ENCODE data around the gene GAB1. TPM values are rescaled to one million over a fixed set of nuclear protein-coding genes. Genes with fewer than 3 reads are reported as not detected.
A peak's percentile ranks its signal among the peaks of the same experiment; 100 is the strongest.

GAB1 gene
- polyA plus RNA-seq, 6 donors from 2014 or later, result 4.3 to 14.5 (median 7.5) TPM

DNA sequence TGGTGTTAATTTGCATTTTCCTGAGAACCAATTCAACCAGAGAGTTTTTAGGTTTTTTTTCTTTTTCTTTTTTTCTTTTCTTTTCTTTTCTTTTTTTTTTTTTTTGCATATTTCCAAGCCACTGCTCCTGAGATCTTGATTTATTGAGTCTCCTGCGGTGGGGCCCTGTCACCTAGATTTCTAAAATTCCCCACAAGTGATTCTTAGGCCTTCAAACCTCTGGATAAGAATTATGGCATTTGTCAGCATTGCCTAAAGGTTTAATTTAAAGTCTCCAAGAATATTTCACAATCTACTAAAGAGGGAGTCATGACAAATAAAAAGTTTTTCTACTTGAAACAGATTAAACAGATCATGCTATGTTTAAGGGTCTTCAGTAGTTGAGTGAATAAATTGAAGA, 84.9 kb downstream of the GAB1 start:
- DNase-seq (no peak), ATAC-seq (ENCODE audit: low read depth in 2 of 2) (no peak)
- H3K9me3 Mint-ChIP-seq, result peaks cover 0 to 4% (median 2%) of the 10 kb centered on the region in 7 donors
- no peaks in the 10 kb centered on the region for H3K27me3 Mint-ChIP-seq
- H3K4me3 Mint-ChIP-seq, result peak overlapping the region in 1 of 8 donors; percentile 74
- H3K27ac Mint-ChIP-seq, result peak overlapping the region in 4 of 6 donors; percentile 70 to 90 (median 80)
- peaks cover 24 to 52% (median 38%) of the 10 kb centered on the region in 3 donors for H3K4me1 Mint-ChIP-seq
- peaks cover 0 to 3% of the 10 kb centered on the region in 2 donors for H3K36me3 Mint-ChIP-seq

DNA sequence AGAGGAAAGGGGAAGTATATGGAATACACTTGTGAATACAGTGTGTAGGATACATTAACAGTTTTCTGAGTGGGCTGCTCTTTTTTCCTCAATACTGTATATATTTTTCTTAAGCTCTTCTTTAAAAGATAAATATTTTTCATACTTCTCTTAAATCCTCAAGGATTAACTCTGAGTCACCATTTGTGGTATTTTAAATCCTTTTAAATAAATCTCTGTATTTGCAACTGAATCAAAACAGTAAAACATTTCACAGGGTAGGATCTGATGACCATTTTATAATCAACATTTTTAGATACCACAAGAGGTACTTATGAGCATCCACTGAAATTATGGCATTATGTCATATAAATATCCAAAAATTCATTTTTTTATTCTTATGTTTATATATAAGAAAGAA, 87.6 kb downstream of the GAB1 start:
- H3K9me3 Mint-ChIP-seq, result peaks cover 0 to 18% (median 12%) of the 10 kb centered on the region in 7 donors
- no peak for ATAC-seq (ENCODE audit: low read depth in 2 of 2)
- no peak overlapping the region for H3K27ac Mint-ChIP-seq
- H3K27me3 Mint-ChIP-seq, result no peaks in the 10 kb centered on the region
- DNase-seq, result no peak
- peaks cover 0 to 3% of the 10 kb centered on the region in 2 donors for H3K36me3 Mint-ChIP-seq
- no peak overlapping the region for H3K4me3 Mint-ChIP-seq
- H3K4me1 Mint-ChIP-seq, result peaks cover 4 to 33% (median 22%) of the 10 kb centered on the region in 3 donors

DNA sequence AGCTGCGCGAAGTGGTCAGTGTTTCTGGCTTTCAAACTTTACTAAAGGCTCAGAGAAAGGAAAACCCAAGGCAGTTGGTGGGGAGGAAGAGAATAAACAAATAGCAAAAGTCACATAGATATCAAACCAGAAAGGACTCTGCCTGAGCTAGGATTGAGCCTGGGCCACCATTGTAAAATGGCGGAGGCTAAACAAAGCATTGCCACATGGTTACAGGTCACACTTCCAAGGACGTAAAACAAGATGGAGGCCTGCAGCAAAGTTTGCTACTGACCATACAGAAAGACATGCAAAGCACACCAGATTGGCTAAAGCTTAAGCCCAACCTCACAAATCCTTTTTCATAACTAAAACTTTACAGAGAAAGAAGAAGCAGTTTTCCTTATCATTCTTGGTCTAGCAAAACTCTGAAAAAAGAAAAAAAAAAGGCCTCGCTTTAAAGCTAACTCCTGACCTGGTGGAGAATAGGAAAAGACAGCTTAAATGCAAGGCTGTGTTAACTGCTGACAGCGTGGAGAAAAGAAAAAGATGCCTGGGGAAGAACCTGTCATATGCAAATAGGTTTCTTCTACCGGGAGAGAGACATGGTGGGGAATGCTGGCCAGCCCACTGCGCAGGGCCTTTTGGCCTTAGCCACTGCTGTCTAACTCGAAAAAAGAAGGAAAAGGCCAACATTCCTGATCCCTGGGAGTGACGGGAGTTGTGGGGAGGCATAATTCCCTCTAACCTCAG, 95.0 kb downstream of the GAB1 start:
- peak overlapping the region in 1 of 6 donors; percentile 46 for H3K27ac Mint-ChIP-seq
- peaks cover 0 to 25% of the 10 kb centered on the region in 2 donors for H3K36me3 Mint-ChIP-seq
- DNase-seq (no peak), ATAC-seq (ENCODE audit: low read depth in 2 of 2) (no peak)
- H3K4me3 Mint-ChIP-seq, result no peak overlapping the region
- peaks cover 0 to 4% (median 0%) of the 10 kb centered on the region in 3 donors for H3K4me1 Mint-ChIP-seq
- peaks cover 4 to 44% (median 19%) of the 10 kb centered on the region in 7 donors for H3K9me3 Mint-ChIP-seq
- no peaks in the 10 kb centered on the region for H3K27me3 Mint-ChIP-seq

DNA sequence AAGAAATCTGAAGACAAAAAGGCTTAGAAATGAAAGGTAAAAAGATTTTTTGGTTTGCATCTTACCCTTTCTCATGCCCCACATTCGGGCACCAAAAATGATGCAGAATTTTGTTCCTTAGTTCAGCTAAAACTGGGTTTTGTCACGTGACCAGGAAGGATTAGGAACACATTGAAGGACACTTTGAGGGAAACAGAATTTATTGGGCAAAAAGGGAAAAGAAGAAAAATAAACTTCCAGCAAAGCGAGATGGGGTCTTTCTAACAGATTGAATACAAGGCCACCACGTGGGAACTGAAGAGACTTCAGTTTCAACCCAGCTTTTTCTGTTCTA, 95.5 kb downstream of the GAB1 start:
- H3K27ac Mint-ChIP-seq, result no peak overlapping the region
- H3K36me3 Mint-ChIP-seq, result peaks cover 0 to 29% of the 10 kb centered on the region in 2 donors
- H3K4me1 Mint-ChIP-seq, result peaks cover 0 to 4% (median 0%) of the 10 kb centered on the region in 3 donors
- H3K4me3 Mint-ChIP-seq, result no peak overlapping the region
- DNase-seq, result no peak
- H3K9me3 Mint-ChIP-seq, result peaks cover 4 to 44% (median 19%) of the 10 kb centered on the region in 7 donors
- ATAC-seq (ENCODE audit: low read depth in 2 of 2), result no peak
- no peaks in the 10 kb centered on the region for H3K27me3 Mint-ChIP-seq

DNA sequence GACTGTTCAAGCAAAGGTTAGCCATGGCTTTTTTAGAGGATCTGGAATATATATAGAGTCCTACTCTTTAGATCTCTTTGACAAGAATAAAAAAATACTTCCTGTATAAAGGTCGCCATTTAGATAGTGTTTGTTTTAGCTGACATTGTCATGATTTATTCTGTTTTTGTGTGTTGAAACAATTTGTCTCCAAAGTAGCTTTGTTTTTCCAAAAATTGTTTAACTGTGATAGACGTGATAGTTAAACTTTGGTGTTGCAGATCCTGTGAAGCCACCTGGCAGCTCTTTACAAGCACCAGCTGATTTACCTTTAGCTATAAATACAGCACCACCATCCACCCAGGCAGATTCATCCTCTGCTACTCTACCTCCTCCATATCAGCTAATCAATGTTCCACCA, 96.6 kb downstream of the GAB1 start:
- no peaks in the 10 kb centered on the region for H3K27me3 Mint-ChIP-seq
- peaks cover 0 to 7% (median 0%) of the 10 kb centered on the region in 3 donors for H3K4me1 Mint-ChIP-seq
- no peak for ATAC-seq (ENCODE audit: low read depth in 2 of 2)
- peaks cover 0 to 35% of the 10 kb centered on the region in 2 donors for H3K36me3 Mint-ChIP-seq
- no peak overlapping the region for H3K4me3 Mint-ChIP-seq
- no peak for DNase-seq
- H3K9me3 Mint-ChIP-seq, result peaks cover 4 to 41% (median 15%) of the 10 kb centered on the region in 7 donors
- H3K27ac Mint-ChIP-seq, result peak overlapping the region in 1 of 6 donors; percentile 33

DNA sequence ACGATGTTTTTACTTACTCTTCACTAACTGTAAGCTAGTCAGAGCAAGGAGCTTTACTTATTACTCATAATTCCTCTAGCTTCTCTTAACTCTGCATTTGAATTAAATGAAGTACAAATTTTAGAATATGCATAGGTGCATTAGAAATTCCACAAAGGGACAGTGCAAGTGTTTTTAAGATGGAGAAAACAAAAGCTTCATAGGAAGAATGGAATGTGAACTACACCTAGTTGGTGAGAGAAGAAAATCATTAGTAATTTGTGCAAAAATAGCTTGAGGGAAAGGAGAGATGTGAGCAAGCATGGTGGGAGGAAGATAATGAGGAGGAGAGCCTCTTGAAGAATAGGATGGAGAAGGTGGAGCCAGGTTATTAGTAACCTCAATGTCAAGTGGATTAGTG, 99.3 kb downstream of the GAB1 start:
- Mint-ChIP-seq H3K36me3 (peaks cover 0 to 45% of the 10 kb centered on the region in 2 donors), H3K4me1 (peaks cover 0 to 7% (median 0%) of the 10 kb centered on the region in 3 donors), H3K27me3 (no peaks in the 10 kb centered on the region), H3K9me3 (peaks cover 1 to 19% (median 6%) of the 10 kb centered on the region in 7 donors), H3K4me3 (no peak overlapping the region), H3K27ac (peak overlapping the region in 2 of 6 donors; percentile 9 to 34)
- ATAC-seq (ENCODE audit: low read depth in 2 of 2) (no peak), DNase-seq (no peak)

DNA sequence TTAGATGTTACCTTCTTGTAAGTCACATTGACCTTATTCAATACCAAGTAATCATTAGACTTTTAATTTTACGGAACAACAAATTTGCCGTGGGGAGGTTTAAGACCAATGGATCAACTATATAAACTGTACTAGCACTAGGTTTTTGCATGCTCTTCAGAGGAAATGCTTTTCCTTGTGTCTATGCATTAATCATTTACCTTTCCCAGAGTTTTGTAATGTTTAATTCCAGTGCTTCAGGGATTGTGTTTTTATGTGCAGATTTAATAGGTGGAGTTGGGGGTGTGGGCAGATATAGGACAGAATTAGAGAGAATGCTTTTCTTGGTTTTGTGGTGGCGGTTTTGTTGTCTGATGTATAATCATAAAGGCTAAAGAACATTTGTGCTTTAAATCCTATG, 100.8 kb downstream of the GAB1 start:
- peaks cover 0 to 8% (median 0%) of the 10 kb centered on the region in 7 donors for H3K9me3 Mint-ChIP-seq
- H3K36me3 Mint-ChIP-seq, result peaks cover 0 to 32% of the 10 kb centered on the region in 2 donors
- peaks cover 3 to 7% (median 6%) of the 10 kb centered on the region in 3 donors for H3K4me1 Mint-ChIP-seq
- ATAC-seq (ENCODE audit: low read depth in 2 of 2) (no peak), DNase-seq (no peak)
- H3K4me3 Mint-ChIP-seq, result no peak overlapping the region
- H3K27ac Mint-ChIP-seq, result no peak overlapping the region
- H3K27me3 Mint-ChIP-seq, result no peaks in the 10 kb centered on the region

DNA sequence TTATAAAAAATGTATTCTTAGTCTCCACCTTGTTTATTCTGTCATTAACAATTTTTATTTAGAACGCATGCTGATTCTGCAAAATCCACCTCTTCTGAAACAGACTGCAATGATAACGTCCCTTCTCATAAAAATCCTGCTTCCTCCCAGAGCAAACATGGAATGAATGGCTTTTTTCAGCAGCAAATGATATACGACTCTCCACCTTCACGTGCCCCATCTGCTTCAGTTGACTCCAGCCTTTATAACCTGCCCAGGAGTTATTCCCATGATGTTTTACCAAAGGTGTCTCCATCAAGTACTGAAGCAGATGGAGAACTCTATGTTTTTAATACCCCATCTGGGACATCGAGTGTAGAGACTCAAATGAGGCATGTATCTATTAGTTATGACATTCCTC, 101.3 kb downstream of the GAB1 start:
- ATAC-seq (ENCODE audit: low read depth in 2 of 2) (no peak), DNase-seq (no peak)
- H3K27ac Mint-ChIP-seq, result no peak overlapping the region
- H3K9me3 Mint-ChIP-seq, result peaks cover 0 to 4% (median 0%) of the 10 kb centered on the region in 7 donors
- peaks cover 3 to 7% (median 6%) of the 10 kb centered on the region in 3 donors for H3K4me1 Mint-ChIP-seq
- no peaks in the 10 kb centered on the region for H3K27me3 Mint-ChIP-seq
- H3K36me3 Mint-ChIP-seq, result peaks cover 0 to 32% of the 10 kb centered on the region in 2 donors
- H3K4me3 Mint-ChIP-seq, result no peak overlapping the region

DNA sequence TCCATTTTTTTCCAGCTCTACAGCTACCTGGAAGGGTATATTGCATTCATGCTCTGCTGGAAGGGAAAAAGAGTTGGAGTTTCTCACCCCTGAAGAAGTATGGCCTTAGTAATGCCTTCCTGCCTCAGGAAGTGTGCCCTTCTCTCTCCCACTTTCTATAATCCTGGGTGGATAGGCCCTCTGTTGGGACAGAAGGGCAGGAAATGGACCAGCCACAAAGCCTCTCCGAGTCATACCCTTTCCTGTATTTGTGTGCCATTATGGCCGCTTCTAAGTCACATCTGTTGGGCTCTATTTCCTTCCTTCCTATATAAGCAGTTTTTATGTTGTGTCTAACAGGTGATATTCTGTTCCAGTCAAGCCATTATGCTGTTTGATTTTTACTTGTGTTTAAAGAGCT, 102.0 kb downstream of the GAB1 start:
- no peak overlapping the region for H3K4me3 Mint-ChIP-seq
- DNase-seq, result no peak
- H3K27ac Mint-ChIP-seq, result peak overlapping the region in 2 of 6 donors; percentile 61 to 77
- H3K36me3 Mint-ChIP-seq, result peaks cover 0 to 32% of the 10 kb centered on the region in 2 donors
- no peaks in the 10 kb centered on the region for H3K9me3 Mint-ChIP-seq
- H3K27me3 Mint-ChIP-seq, result no peaks in the 10 kb centered on the region
- peaks cover 3 to 7% (median 6%) of the 10 kb centered on the region in 3 donors for H3K4me1 Mint-ChIP-seq
- no peak for ATAC-seq (ENCODE audit: low read depth in 2 of 2)

DNA sequence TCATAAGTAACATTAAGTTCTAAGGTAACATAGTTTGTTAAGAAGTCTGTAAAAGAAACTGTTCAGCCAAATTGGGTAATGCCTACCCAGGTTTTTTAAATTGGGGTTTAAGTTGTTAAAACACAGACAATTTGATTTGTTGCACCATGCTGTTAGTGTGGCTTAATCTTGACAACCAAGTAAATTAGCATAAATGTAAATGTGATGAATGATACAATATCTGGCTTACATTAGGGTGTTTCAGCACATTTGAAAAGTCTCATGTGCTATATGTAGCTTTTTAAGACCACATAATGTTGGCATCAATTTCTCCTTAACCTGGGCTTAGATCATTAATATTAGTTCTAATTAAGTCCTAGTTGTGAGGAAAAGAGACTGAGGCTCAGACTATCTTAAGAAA, 104.4 kb downstream of the GAB1 start:
- DNase-seq (no peak), ATAC-seq (ENCODE audit: low read depth in 2 of 2) (no peak)
- Mint-ChIP-seq H3K4me1 (peaks cover 3 to 11% (median 7%) of the 10 kb centered on the region in 3 donors), H3K4me3 (no peak overlapping the region), H3K9me3 (peaks cover 0 to 5% (median 1%) of the 10 kb centered on the region in 7 donors), H3K27me3 (no peaks in the 10 kb centered on the region), H3K27ac (peak overlapping the region in 3 of 6 donors; percentile 11 to 89 (median 12)), H3K36me3 (peaks cover 6 to 30% of the 10 kb centered on the region in 2 donors)

DNA sequence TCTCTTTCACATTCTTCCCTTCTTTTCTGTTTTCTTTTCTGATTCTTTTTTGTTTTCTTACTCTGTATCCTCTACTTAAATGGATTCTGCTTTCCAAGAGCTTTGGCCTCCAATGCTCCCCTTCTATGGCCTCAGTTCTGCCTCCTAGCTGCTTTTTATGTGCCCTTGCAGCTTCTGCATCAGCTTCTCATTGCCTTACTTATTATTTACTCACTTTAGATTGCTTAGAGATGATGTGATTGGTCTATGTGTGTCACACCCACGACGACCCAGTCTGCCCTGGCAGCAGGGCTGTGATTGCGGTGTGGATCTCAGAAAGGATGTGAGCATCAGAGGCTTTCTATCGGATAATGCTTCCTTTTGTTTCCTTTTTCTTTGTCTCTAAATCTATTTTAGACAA, 105.0 kb downstream of the GAB1 start:
- Mint-ChIP-seq H3K27me3 (no peaks in the 10 kb centered on the region), H3K36me3 (peaks cover 6 to 25% of the 10 kb centered on the region in 2 donors), H3K27ac (peak overlapping the region in 3 of 6 donors; percentile 36 to 89 (median 67)), H3K4me3 (no peak overlapping the region), H3K4me1 (peaks cover 3 to 11% (median 3%) of the 10 kb centered on the region in 3 donors), H3K9me3 (peaks cover 0 to 5% (median 1%) of the 10 kb centered on the region in 7 donors)
- ATAC-seq (ENCODE audit: low read depth in 2 of 2), result no peak
- DNase-seq, result no peak

DNA sequence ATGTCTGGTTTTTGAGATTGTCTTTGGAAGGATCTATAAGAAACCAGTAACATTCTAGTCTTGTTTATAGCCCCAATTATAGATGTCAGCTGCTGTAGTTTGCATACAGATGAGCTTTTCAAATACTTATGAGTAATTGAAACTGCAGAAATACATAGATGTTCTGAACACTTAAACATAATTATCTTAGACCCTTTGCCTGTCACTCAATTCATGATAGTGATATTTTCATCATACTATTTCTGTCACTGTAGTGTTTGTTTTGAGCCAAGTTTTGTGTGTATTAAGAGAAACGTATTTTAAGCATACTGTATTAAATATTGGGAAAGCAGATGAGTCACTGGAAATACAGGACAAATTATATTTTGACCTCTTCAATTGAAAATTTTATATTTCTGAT, 107.1 kb downstream of the GAB1 start:
- ATAC-seq (ENCODE audit: low read depth in 2 of 2) (no peak), DNase-seq (no peak)
- peaks cover 6 to 11% of the 10 kb centered on the region in 2 donors for H3K36me3 Mint-ChIP-seq
- no peaks in the 10 kb centered on the region for H3K27me3 Mint-ChIP-seq
- H3K9me3 Mint-ChIP-seq, result peaks cover 0 to 5% (median 1%) of the 10 kb centered on the region in 7 donors
- H3K4me3 Mint-ChIP-seq, result no peak overlapping the region
- peaks cover 0 to 11% (median 3%) of the 10 kb centered on the region in 3 donors for H3K4me1 Mint-ChIP-seq
- no peak overlapping the region for H3K27ac Mint-ChIP-seq

DNA sequence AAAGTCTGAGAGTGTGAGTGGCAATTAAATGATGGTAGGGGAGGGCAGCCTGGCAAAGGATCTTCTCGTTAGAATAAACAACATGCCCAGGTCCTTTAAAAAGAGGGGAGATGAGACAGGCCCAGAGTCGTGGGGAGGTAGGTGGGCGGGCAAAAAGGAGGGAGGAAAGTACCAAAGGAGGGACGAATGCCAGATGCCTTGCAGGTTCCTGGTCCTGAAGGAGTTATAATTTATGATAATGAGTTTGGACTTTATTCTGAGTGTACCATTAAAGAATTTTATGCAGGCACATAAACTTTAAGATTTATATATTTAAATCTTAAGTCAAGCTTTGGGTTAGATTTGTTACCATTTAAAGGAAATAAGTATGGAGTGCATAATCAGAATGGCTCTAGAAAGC, 114.5 kb downstream of the GAB1 start:
- Mint-ChIP-seq H3K4me1 (peaks cover 0 to 3% (median 0%) of the 10 kb centered on the region in 3 donors), H3K27me3 (no peaks in the 10 kb centered on the region), H3K36me3 (peaks cover 7 to 16% of the 10 kb centered on the region in 2 donors), H3K4me3 (peak overlapping the region in 1 of 8 donors; percentile 10), H3K9me3 (peaks cover 0 to 1% (median 0%) of the 10 kb centered on the region in 7 donors), H3K27ac (peak overlapping the region in 2 of 6 donors; percentile 29 to 36)
- no peak for ATAC-seq (ENCODE audit: low read depth in 2 of 2)
- DNase-seq, result no peak

DNA sequence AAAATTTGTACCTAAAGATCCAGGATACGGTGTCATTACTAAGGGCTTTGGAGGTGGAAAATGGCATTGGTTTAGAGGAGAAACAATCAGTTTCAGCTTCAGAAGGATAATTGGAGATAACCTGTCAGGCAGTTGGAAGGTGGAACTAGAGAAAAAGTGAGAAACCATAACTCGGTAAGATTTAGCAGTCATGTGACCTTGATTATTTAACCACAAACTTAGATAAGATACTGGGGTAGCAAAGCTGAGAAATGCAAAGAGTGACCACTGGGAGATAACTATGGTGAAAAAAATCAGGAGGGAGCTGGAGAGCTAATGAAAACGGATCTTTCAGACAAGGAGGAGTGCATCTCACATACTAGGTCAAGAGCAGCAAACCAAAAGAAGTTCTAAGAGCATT, 118.5 kb downstream of the GAB1 start:
- ATAC-seq (ENCODE audit: low read depth in 2 of 2) (no peak), DNase-seq (no peak)
- peaks cover 0 to 3% (median 0%) of the 10 kb centered on the region in 3 donors for H3K4me1 Mint-ChIP-seq
- peak overlapping the region in 1 of 6 donors; percentile 40 for H3K27ac Mint-ChIP-seq
- no peaks in the 10 kb centered on the region for H3K27me3 Mint-ChIP-seq
- peaks cover 7 to 18% of the 10 kb centered on the region in 2 donors for H3K36me3 Mint-ChIP-seq
- H3K4me3 Mint-ChIP-seq, result no peak overlapping the region
- H3K9me3 Mint-ChIP-seq, result no peaks in the 10 kb centered on the region

Data from naive B cell (primary cell).